ENCODE data around the gene KARS1.

- TF ChIP-seq POLR2A (IDR thresholded peaks at IDR 0.05; ENCODE audit: low read length) (no peak), GATA1 (IDR thresholded peaks at IDR 0.05; ENCODE audit: low read depth, low read length) (no peak)
Observed at GRCh38 chr16:75614066-75614897, 33.2 kb downstream of the KARS1 start.
